ENCODE data around the gene SLC4A9. TPM values are rescaled to one million over a fixed set of nuclear protein-coding genes. Genes with fewer than 3 reads are reported as not detected.

The SLC4A9 gene
- total RNA-seq, 4 donors from 2014 or later, result 0.12 to 0.74 (median 0.19) TPM; not detected in 1

- ATAC-seq (ENCODE audit: low FRiP score), result peak; percentile 22
- TF ChIP-seq CTCF (IDR thresholded peaks at IDR 0.05), result no peak
- no peak for DNase-seq (ENCODE audit: low spot score)
Measured at GRCh38 chr5:140344683-140345423, 15.1 kb upstream of the SLC4A9 start.

- DNase-seq (ENCODE audit: low spot score), result no peak
Measured at GRCh38 chr5:140345919-140346347, 14.1 kb upstream of the SLC4A9 start.

GRCh38 chr5:140346348-140347221 is 13.4 kb upstream of the SLC4A9 start, which contains the start of gene HBEGF:
Gene HBEGF, minus strand, starts transcription at chr5:140346603. Its CDS starts 275 bp downstream, at chr5:140346328.
- TF ChIP-seq CTCF (IDR thresholded peaks at IDR 0.05), result no peak
- DNase-seq (ENCODE audit: low spot score), result no peak
- ATAC-seq (ENCODE audit: low FRiP score), result peak; percentile 83

More at GRCh38 chr5:140345919-140346347, 14.1 kb upstream of the SLC4A9 start:
- peak; percentile 22 for ATAC-seq (ENCODE audit: low FRiP score)
- no peak for TF ChIP-seq CTCF (IDR thresholded peaks at IDR 0.05)

GRCh38 chr5:140347360-140347759 is 12.6 kb upstream of the SLC4A9 start:
- TF ChIP-seq CTCF (IDR thresholded peaks at IDR 0.05), result no peak
- no peak for DNase-seq (ENCODE audit: low spot score)
- no peak for ATAC-seq (ENCODE audit: low FRiP score)

- no peak for DNase-seq (ENCODE audit: low spot score)
- no peak for TF ChIP-seq CTCF (IDR thresholded peaks at IDR 0.05)
- ATAC-seq (ENCODE audit: low FRiP score), result no peak
Measured at GRCh38 chr5:140348104-140348503, 11.9 kb upstream of the SLC4A9 start.

GRCh38 chr5:140349244-140349643 is 10.8 kb upstream of the SLC4A9 start:
- TF ChIP-seq CTCF (IDR thresholded peaks at IDR 0.05), result no peak
- no peak for DNase-seq (ENCODE audit: low spot score)
- ATAC-seq (ENCODE audit: low FRiP score), result no peak

Measured in omental fat pad (tissue), 4 donors.